CD4-positive, alpha-beta T cell treated with Interleukin-15 for 1 hour (primary cell): Measurements from ENCODE around the gene UGT1A5.

Experiments used
- DNase-seq: peaks from one replicate; pipeline ENCODE4 v3.0.0-alpha.2; 2020

The UGT1A5 gene

DNA sequence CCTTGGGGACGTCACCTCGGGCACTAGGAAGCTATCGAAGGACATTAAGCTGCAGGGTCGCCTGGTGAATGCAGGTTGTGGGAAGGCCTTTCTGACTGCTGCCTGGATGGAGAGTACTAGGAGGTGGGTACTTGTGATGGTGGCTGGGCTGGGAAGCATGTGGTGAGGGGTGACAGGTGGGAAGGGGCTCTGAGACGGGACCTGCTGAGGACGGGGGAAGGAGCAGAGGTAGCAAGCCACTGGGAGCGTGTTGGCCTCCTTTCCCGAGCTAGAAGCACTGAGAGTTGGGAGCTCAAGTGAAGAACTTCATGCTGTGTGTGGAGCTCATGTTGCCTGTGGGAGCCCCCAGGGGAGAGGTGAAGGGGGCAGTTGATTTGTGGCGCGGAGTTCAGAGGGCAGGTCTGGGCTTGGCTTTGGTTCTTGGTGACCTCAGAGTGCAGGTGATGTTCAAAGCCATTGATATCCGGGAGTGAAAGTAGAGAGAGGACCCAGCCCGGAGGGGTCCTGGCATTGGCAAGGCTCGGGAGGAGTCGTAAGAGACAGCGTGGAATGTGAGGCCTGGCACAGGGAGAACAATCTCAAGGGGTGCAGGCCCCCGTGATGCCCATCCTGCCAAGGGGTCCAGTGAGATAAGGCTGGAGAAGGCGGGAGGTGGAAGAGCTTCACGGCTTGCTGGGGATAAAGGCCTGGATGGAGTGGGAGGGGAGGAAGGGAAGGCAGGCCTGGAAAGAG, 78.6 kb downstream of the UGT1A5 start:
- no peak for DNase-seq

DNA sequence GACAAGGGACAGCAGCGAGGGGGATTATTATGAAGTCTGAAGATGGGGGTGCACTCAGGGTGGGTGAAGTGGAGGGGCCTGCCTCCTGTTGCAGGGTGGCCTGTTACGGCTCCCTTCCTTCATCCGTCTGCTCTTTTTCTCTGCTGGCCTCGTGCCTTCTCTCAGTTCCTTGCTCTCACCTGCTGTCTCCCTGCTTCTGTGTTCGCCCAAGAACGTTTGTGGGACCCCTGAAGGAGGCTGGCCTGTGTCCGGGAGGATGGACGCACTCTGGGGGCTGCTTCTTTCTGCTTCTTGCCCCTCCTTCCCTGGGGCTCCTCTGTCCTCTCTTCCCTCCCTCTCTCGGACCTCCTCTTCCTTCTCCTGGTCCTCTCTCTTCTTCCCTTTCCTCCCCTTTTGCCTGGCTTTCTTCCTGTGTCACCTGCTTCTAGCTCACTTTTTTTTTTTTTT, 79.2 kb downstream of the UGT1A5 start:
- no peak for DNase-seq

DNA sequence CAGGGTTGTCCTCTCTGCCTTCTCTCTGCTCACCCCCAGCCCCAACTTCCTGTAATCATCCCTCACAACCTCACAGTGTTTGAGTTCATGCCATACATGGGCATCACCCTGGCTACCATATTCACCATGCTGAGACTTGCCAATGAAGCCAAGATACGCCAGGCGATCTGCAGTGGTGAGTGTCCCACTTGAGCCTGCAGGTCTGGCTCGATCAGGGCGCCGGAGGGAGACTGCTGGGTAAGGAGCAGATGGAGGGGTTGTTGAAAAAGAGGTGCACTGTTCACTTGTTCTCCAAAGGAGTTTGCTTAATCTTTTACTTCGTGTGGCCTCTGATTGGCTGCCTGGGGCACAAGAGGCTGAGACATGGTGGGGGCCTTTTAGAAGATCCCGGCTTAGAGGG, 80.0 kb downstream of the UGT1A5 start:
- DNase-seq = no peak

DNA sequence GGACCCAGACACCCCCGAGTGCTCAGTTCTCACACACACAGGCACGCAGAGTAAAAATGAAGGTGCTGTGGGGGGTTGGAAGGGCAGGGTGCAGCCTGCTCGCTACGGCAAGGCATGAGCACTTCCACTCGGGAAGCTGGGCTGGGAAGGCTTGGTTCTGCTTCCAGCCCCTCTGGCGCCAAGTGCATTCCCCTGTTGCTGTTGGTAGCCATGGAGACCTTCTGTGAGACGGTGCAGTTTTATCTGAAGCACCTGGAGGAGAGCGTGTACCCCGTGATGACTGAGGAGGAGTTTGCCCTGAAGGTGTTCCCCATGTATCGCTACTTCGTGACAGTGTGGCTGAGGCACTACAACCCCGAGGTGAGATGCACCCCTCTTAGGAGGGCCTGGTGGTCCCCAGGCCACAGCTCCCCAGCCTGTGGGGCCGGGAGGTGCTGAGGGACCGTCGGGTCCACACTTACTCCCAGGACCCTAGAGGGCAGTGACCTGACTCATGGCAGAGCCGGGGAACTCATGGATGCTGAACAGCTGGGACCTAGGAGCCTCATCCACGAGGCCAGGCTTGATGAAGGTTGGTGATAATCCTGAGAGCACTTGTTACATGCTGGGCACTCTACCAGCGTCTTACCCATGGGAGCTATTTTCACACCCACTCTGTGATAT, 80.9 kb downstream of the UGT1A5 start:
- no peak for DNase-seq

DNA sequence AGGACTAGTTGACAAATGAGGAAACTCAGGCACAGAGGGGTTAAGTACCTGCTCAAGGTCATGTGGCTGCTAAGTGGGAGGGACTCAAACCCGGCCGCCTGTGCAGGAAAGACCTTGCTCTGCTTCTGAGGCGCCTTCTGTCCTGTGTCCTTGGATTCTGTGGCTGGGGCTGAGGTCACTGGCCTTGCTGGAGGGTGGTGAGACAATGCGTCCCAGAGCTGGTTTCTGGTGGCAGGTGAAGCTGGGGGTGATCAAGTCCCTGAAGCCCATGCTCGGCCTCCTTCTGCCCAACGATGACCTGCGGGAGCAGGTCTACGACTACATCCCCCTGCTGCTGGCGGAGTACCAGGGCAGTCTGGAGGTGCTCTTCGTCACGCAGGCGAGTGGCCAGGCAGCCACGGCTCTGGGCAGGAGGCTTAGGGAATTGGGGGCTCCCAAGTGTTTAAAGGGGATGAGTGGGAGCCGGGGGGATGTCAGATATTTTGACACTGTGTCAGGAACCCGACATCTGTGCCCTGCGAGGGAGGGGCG, 81.5 kb downstream of the UGT1A5 start:
- no peak for DNase-seq

DNA sequence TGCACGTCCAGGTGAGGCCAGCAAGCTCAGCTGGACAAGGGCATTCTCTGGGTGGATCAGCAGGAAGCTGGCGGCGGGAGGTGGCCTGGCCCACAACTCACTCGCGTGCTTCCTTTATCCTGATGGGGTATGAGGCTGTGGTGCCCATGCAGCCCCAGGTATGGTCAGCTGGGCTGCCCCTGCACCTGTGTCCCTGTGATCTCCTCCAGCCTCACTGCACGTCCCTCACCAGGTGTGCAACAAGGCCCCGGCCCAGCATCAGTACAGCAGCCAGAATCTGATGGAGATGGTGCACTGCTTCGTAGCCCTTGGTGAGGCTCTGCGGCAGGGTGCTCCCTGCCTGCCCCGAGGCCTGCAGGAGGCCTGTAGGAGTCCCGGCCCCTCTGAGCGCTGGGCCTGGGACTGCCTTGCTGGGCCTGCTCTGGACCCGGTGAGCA, 83.0 kb downstream of the UGT1A5 start:
- no peak for DNase-seq

DNA sequence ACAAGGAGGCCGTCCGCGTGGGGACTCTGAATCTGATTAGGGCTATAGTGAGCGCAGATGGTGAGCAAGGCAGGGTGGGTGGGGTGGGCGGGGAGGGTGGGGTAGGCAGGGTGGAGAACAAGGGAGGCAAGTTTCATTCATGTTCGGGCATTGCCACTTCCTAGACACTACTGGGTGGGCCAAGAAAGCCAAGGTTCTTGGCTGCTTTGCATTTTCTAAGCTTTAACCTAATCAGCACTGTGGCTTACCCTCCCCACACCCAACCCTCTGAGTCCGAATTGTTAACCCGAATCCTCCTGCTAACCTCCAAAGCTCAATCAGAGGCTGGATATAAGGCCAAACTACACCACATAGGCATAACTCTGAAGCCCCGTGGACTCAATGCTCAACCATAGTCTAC, 83.5 kb downstream of the UGT1A5 start:
- no peak for DNase-seq

DNA sequence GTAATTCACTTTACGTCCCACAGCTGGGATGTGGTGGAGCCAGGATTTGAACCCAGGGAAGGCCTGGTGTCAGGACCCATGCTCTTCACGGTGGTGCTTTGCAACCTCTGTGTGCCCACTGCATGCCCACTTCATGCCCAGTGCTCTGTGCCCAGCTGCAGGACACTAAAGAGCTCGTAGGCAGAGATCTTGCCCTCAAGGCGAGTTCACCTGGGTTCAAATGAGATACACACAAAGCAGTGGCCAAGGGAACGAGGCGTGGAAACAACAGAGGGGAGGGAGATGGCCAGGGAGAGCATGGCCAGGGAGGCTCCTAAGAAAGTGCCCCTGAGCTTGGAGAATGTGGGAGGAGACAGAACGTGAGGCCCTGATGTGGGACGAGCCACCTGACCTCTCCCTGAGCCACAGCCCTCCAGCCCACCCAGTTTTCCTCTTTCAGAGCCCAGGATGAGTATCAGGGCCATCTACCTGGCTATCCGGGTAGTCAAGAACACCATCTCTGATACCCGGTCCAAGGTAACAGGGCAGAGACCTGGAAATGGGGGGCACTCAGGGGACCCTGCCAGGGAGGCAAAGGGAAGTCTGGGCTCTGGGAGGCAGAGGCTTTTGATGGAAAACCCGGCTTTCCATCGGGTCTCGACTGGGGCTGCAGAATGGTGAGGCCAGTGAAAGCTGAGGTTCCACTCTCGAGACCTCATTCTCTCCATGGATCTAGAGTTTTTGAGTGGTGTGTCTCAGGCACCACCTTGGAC, 85.8 kb downstream of the UGT1A5 start:
- no peak for DNase-seq

DNA sequence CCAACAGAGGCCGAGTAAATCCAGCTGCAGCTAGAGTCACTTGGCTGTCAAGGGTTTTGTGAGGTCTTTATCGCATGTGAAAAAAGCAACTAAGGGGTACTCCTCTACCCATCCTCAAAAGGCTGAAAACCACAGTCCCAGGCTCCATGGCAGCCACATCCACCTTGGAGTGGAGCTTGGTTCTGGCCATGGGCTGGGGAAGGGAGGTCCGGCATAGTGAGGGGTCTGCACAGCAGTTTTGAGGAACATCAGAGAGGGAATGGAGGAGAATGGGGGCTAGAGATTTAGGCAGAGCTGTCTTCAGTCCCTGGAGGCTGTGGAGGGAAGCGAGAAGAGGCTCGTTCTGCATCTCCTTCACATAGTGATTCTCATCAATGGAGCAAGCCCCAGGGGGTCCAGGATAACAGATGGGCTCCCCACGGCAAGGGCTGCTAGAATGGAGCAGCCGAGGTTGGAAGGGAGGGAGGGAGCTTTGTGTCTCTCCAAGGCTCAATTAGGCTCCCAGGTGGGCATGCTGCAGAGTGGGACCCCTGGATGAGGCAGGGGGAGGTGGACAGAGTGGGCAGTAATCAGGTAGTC, 86.5 kb downstream of the UGT1A5 start:
- no peak for DNase-seq

DNA sequence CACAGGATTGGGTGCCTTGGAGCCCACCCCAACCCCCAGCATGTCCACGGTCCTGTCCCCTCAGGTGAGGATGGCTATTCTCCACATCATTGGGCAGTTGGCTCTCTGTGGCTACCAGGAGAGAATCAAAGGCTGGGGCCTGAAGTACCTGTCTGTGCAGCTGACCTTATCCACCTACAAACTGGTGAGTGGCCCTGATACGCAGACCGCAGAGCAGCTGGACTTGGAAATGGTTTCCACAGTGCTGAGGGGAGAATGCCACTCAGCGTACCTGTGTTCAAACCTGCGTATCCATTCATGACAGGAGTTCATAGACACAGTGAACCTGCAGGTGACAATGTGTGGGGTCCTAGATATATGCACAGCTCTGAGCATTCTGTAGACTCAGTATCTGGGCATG, 87.0 kb downstream of the UGT1A5 start:
- no peak for DNase-seq

DNA sequence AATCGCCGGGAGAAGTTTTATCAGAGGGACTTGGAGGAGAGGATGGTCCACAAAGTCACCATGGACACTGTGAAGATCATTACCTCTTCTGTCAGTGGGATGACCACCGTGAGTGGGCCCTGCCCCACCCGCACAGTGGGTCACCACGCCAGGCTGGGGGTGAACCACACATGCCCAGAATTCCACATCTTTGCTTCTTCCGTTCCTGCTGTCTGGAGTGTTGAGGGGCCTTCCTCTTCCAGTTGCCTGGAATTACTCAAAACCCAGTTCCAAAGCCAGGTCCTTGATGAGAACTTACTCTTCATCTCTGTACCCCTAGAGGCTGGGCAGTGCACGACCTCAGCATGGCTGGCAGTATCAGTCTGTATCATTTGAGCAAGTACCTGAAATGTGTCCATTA, 87.5 kb downstream of the UGT1A5 start:
- DNase-seq = no peak

DNA sequence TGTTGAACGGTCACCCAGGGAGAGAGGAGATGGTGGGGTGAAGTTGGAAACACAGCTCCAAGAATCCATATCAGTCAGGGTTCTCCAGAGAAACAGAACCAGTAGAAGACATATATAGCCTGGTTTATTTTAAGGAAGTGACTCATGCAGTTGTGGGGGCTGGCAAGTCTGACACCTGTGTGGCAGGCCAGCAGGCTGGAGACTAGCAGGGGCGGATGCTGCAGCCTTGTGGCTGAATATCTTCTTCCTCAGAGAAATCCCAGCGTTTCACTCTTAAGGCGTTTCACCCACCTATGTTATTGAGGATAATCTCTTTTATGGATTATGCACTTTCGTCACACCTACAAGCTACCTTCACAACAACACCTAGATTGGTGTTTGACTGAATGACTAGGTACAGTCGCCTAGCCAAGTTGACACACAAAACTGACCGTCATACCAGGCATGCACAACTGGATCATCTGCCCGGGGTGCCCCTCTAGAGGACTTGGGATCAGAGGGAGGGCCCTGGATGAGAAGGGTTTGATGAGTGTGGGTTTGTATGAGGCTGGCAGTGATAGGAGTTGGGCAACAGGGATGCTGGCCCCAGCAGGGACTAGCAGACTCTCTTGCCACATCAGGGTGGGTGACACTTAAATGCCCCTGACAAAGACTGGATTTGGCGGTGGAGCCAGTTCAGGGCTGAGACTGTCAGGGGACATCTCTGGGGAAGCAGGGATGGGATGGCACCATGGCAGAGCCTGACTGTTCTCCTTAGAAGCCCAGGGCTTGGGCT, 88.8 kb downstream of the UGT1A5 start:
- no peak for DNase-seq

DNA sequence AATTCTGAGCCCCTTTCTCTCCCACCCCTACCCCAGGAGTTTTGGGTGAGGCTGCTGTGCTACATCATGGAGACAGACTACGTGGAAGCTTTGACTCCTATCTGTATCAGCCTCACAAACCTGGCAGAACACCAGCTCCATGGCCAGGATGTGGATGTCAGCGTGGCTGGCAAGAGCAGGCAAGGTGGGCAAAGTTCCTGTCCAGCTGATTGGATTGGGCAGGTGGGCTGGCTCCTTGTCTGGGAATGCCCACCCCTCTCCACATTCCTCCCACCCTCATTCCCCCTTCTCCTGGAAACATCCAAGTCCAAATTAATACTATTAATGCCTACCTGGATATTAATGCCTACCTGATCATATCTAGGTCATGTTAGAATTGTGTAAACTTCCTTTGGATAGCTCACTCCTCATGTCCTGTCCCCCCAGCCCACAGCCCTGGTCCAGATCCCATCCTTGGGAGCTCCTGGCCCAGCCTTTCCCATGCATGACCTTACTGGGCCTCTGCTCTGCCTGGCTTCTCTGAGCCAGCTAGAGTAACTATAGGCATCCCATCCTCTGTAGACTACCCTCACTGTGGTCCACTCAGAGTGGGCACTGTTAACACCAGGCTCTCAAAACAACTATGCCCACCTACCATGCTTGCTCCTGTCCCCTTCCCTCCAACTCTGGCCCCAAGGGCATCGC, 89.6 kb downstream of the UGT1A5 start:
- no peak for DNase-seq

DNA sequence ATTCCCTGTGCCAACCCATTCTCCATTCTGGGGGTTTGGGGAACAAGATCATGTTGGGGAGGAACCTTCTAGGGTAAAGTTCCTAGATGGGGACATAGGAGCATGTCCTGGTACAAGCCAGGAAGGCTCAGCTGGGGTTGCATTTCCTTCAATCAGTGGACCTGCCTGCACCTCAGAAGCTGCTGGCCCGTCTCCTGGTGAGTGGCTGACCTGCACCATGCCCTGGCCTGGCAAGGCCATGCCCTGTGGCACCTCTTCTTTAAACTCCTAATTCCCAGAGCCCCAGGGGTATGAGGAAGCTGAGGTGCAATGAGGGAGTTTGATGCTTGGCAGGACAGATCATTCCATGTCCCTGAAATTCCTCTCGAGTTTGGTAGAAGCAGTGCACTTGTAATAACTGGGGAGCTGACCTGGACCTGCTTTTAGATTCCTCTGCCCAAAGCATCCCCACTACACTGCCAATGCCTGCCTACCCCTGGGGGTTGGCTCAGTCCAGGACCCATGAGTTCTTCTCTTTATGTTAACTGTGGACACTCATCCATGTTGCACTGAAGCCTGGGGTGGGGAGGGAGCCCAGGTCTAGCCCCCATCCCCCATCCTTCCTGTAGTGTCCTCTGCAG, 90.7 kb downstream of the UGT1A5 start:
- DNase-seq = no peak

DNA sequence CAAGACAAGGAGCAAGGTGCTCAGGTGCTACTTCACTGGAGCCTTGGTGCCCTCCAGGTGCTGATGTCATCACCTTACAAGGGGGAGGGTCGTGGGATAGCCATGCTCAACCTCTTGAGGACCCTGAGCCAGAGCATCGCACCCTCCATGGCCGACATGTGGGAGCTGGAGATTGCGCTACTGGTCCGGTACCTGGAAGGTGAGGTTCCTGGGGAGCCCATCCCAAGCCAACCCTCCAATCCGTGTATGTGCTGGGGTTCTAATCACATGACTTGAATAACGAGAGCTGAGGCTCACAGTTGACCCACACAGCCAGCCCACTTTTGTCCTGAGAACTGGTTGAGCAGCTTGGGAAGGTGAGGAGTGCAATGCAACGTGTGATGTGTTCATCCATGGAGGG, 91.3 kb downstream of the UGT1A5 start:
- DNase-seq = no peak

DNA sequence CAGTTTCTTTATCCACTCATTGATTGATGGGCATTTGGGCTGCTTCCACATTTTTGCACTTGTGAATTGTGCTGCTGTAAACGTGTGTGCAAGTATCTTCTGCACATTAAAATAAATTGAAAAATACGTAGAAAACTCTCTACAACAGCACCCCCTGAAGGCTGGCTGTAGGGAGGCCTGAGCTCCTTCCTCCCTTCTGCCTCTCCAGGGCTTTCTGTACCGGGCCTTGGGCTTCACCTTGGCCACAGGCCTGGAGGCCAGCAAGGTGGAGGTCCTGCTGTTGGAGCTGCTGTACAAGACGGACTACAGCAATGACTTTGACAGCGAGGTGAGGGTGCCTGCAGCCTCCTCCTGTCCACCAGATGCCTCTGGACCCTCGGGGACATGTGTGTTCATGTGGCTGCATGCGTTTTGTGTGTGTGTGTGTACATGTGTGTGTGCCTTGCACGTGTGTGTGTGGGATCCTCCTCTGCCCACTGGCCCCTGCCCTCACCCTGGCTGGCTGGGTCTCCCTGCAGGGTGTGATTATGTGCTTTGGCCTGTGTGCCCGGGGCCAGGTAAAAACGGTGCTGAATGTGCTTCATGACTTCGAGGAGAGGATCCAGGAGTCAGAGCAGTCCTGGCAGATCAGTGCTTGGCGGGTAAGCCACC, 94.6 kb downstream of the UGT1A5 start:
- no peak for DNase-seq

DNA sequence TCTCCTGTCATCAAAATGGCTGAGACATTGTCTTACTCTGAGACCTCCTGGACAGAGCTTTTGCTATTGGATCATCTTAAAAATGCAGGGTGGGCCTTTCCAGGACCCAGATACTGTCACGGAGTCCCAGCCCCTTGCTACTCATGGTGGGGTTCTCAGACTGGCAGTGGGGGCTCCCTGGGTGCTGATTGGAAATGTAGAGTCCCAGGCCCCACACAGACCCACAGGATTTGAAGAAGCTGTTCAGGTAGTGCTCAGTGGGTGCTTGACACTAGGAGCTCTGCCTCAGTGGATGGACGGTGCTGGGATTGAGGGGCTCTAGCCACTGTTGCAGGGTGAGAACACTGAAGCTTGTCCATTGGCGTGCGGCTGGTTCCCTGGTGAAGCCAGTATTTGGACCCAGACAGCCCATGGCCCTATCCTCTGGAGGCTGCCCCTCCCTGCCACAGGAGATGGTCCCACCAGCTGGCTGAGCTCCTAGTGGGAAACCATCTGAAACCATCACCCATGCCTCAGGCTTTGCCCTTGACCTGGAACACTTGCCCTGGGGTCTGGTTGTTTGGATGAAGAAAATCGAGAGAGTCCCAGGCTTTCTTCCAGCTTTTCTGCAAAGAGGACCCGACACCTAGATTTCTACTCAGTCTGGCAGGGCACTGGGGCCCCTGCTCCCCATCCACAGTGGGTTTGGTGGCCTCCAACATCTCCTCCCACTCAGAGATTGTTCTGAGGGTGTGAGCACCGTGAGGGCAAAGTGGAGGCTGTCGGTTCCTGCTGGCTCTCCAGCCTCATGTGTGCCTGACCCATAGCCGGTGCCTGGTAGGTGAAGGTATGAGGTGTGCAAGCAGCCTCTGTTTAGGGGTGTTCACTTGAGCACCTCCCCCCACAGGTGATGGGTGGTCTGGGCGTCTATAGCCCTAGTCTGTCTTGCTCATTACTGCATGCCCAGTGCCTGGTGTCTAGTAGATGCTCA, 95.5 kb downstream of the UGT1A5 start:
- DNase-seq = no peak

DNA sequence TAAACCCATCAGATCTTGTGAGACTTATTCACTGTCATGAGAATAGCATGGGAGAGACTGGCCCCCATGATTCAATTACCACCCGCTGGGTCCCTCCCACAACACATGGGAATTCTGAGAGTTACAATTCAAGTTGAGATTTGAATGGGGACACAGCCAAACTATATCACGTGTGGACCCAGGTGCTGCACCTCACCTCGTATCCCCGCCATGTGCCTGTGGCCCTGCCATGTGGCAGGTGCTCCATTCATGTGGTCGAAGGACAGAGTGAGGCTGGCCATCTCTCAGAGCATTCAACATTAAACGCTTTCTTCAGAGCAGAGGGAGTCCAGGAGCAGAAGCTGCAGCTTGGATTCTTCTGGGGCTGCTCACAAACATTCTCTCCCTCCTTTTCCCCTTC, 97.7 kb downstream of the UGT1A5 start:
- DNase-seq = no peak

DNA sequence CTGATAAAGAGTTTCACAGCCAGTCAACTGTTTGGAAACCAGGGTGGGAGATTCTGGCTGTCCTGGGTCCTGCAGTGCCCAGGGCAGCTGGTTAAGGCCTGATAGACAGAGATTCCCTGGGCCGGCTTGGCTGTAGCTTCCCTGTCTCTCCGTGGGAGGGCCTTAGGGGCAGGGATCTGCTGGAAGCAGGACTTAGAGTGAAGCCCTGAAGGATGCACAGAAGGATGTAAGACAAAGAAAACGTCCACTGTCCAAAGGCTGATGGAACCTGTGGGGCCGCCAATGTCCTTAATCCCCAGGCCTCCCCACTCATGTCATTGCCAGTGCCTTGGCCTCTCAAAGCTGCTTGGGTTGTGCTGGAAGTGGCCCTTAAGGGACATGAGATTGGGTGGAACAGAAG, 98.4 kb downstream of the UGT1A5 start:
- no peak for DNase-seq

DNA sequence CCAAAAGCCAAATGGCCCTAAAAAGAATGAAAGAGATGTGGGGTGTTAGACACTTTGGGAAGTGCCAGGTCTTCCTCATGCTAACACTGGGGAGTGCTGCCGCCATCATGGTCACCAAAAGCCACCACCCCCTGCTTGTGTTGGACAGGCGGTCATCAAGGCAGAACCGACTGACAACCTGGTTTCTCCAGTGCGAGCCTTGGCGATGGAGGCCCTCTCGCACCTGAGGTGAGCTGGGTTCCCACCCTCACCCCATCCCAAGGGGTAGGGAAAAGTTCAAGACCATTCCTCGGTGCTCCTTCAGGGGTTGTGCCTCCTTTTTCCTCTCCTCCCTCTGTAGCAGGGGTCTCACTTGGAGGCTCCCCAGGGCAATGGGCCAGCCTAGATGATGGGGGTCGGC, 99.0 kb downstream of the UGT1A5 start:
- DNase-seq = no peak
